Fibroblast of lung (primary cell): ENCODE results near the gene MID1.

ENCODE experiments used
- EZH2 ChIP-seq: IDR thresholded peaks from 2 replicates; pipeline ENCODE4 v1.5.1; 2012; ENCODE audit warnings: low read length, control low read depth, mild to moderate bottlenecking; ENCODE audit errors: missing control alignments
- TF ChIP-seq, protein P1 (sequence below), 2 donors: IDR thresholded peaks in 1 of 2; conservative IDR thresholded peaks in 1 of 2; 1 replicate in 1 of 2; 2 replicates in 1 of 2; pipeline ENCODE4 v1.5.1; 2011 to 2012; ENCODE audit warnings: low read length in 2 of 2, control low read depth in 1 of 2, inconsistent platforms in 1 of 2, low read depth in 1 of 2, mild to moderate bottlenecking in 1 of 2

- TF ChIP-seq, protein P1, sequence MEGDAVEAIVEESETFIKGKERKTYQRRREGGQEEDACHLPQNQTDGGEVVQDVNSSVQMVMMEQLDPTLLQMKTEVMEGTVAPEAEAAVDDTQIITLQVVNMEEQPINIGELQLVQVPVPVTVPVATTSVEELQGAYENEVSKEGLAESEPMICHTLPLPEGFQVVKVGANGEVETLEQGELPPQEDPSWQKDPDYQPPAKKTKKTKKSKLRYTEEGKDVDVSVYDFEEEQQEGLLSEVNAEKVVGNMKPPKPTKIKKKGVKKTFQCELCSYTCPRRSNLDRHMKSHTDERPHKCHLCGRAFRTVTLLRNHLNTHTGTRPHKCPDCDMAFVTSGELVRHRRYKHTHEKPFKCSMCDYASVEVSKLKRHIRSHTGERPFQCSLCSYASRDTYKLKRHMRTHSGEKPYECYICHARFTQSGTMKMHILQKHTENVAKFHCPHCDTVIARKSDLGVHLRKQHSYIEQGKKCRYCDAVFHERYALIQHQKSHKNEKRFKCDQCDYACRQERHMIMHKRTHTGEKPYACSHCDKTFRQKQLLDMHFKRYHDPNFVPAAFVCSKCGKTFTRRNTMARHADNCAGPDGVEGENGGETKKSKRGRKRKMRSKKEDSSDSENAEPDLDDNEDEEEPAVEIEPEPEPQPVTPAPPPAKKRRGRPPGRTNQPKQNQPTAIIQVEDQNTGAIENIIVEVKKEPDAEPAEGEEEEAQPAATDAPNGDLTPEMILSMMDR (conservative IDR thresholded peaks at IDR 0.05 in 1 of 2, IDR thresholded peaks at IDR 0.05 in 1 of 2; ENCODE audit: low read depth in 1 of 2, low read length in 2 of 2) = no peak
- no peak for TF ChIP-seq EZH2
Measured at GRCh38 chrX:10566716-10567097, 53.7 kb downstream of the MID1 start.
